Neural progenitor cell (in vitro differentiated cells): ENCODE measurements around the gene MFAP2. TPM values are rescaled to one million over a fixed set of nuclear protein-coding genes. Genes with fewer than 3 reads are reported as not detected.

Experiments
- DNase-seq: peaks from one replicate; pipeline ENCODE4 v3.0.0-alpha.2; 2016; ENCODE audit warnings: low spot score
- H2AFZ ChIP-seq: fragments of 200-600 bp; sonication (generic); replicated peaks from 2 replicates; pipeline ENCODE4 v1.6.1; 2016; ENCODE audit warnings: antibody characterized with exemption
- H3F3A ChIP-seq: fragments of 200-600 bp; sonication (generic); 2 replicates; pipeline ENCODE4 v1.6.1; 2016; ENCODE audit warnings: antibody characterized with exemption, low read depth
- H3K27ac ChIP-seq: fragments of 200-600 bp; sonication (generic); 2 replicates; pipeline ENCODE4 v1.5.1; 2016; ENCODE audit warnings: mild to moderate bottlenecking
- H3K27me3 ChIP-seq: fragments of 200-600 bp; sonication (generic); 2 replicates; pipeline ENCODE4 v1.6.1; 2016; ENCODE audit warnings: mild to moderate bottlenecking, moderate library complexity
- H3K36me3 ChIP-seq: fragments of 200-600 bp; sonication (generic); 2 replicates; pipeline ENCODE4 v1.5.1; 2016
- H3K4me1 ChIP-seq: fragments of 200-600 bp; sonication (generic); 2 replicates; pipeline ENCODE4 v1.6.1; 2016; ENCODE audit warnings: mixed run types
- H3K4me2 ChIP-seq: fragments of 200-600 bp; sonication (generic); 2 replicates; pipeline ENCODE4 v1.6.1; 2016
- H3K4me3 ChIP-seq: fragments of 200-600 bp; sonication (generic); 2 replicates; pipeline ENCODE4 v1.5.1; 2016
- H3K79me2 ChIP-seq: fragments of 200-600 bp; sonication (generic); 2 replicates; pipeline ENCODE4 v1.6.1; 2016; ENCODE audit warnings: low read depth
- H3K9ac ChIP-seq: fragments of 200-600 bp; sonication (generic); 2 replicates; pipeline ENCODE4 v1.6.1; 2016
- H3K9me3 ChIP-seq: fragments of 200-600 bp; sonication (generic); 2 replicates; pipeline ENCODE4 v1.5.1; 2016; ENCODE audit warnings: low read depth
- H4K20me1 ChIP-seq: fragments of 200-600 bp; sonication (generic); 2 replicates; pipeline ENCODE4 v1.6.1; 2016; ENCODE audit warnings: low read depth
- H3K27ac Mint-ChIP-seq: 3 replicates; pipeline ENCODE4 v1.8.0; 2021; ENCODE audit warnings: mixed read lengths
- H3K27me3 Mint-ChIP-seq: 2 replicates; pipeline ENCODE4 v1.8.0; 2022; ENCODE audit warnings: low read depth, mild to moderate bottlenecking, inconsistent platforms, moderate library complexity, mixed read lengths; ENCODE audit not compliant: insufficient read depth
- H3K36me3 Mint-ChIP-seq: 3 replicates; pipeline ENCODE4 v1.8.0; 2021; ENCODE audit warnings: mixed read lengths
- H3K4me1 Mint-ChIP-seq: 3 replicates; pipeline ENCODE4 v1.8.0; 2021; ENCODE audit warnings: mixed read lengths
- H3K4me3 Mint-ChIP-seq: 3 replicates; pipeline ENCODE4 v1.8.0; 2021; ENCODE audit warnings: mild to moderate bottlenecking, moderate library complexity, mixed read lengths
- H3K9me3 Mint-ChIP-seq: 3 replicates; pipeline ENCODE4 v1.8.0; 2020; ENCODE audit warnings: mixed read lengths
- EZH2 ChIP-seq: fragments of 200-600 bp; sonication (generic); IDR thresholded peaks from 2 replicates; pipeline ENCODE4 v1.6.1; 2017; ENCODE audit warnings: antibody characterized with exemption, mild to moderate bottlenecking, moderate library complexity
- EZH2phosphoT487 ChIP-seq: fragments of 200-600 bp; sonication (generic); IDR thresholded peaks from 2 replicates; pipeline ENCODE4 v1.6.1; 2017; ENCODE audit warnings: antibody characterized with exemption
- total RNA-seq: library from RNA; depleted of rRNA; stranded (reverse); fragments of >200 nt; gene quantifications from 2 replicates; pipeline ENCODE4 v1.2.3, GENCODE V29; 2015; ENCODE audit warnings: low replicate concordance
- TF ChIP-seq, protein P1 (sequence below): fragments of 200-600 bp; sonication (generic); IDR thresholded peaks from 2 replicates; pipeline ENCODE4 v1.5.1; 2017; ENCODE audit warnings: antibody characterized with exemption, mild to moderate bottlenecking

Gene MFAP2
- total RNA-seq, 1 donor from 2014 or later, result 68.8 TPM

DNA sequence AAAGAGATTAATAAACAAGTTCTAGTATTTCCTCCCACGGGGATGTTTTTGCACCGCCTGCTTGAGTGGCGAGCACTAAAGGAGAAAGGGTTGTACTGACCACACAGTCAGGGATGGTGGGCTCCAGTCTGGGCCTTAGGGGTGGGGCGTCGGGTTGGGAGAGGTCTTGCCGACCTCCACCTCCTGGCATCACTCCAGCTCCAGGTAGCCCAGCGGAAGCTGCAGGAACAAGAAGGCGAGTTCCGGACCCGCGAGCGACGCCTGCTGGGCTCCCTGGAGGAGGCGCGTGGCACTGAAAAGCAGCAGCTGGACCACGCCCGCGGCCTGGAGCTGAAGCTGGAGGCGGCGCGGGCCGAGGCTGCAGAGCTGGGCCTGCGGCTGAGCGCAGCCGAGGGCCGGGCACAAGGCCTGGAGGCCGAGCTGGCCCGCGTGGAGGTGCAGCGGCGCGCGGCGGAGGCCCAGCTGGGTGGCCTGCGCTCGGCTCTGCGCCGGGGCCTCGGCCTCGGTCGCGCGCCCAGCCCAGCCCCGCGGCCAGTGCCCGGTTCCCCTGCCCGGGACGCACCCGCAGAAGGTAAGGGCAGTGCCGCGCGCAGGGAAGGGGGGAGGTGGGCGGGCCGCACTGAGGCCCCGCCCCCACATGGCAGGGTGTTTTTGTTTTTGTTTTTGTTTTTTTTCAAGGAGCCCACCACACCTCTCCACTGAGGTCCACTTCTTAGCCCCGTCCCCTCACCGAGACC, 19.7 kb downstream of the MFAP2 start:
- H3K4me2 ChIP-seq, result peak overlapping the region; percentile 56
- no peaks in the 10 kb centered on the region for H3K9me3 Mint-ChIP-seq
- H4K20me1 ChIP-seq, result no peaks in the 10 kb centered on the region
- no peaks in the 10 kb centered on the region for H3K79me2 ChIP-seq
- peaks cover 17% of the 10 kb centered on the region for H3K4me1 Mint-ChIP-seq
- peak overlapping the region; percentile 38 for H3K4me3 ChIP-seq
- peaks cover 5% of the 10 kb centered on the region for H3K27me3 Mint-ChIP-seq
- no peaks in the 10 kb centered on the region for H3K36me3 ChIP-seq
- peaks cover 11% of the 10 kb centered on the region for H3K36me3 Mint-ChIP-seq
- H3K27ac Mint-ChIP-seq, result no peak overlapping the region
- no peaks in the 10 kb centered on the region for H3K27me3 ChIP-seq
- H3K4me1 ChIP-seq, result no peaks in the 10 kb centered on the region
- H3K27ac ChIP-seq, result no peak overlapping the region
- H3K4me3 Mint-ChIP-seq, result peak overlapping the region; percentile 75
- H3F3A ChIP-seq, result peaks cover 39% of the 10 kb centered on the region
- H2AFZ ChIP-seq, result no peak overlapping the region
- no peak for TF ChIP-seq EZH2phosphoT487
- no peak for TF ChIP-seq EZH2
- TF ChIP-seq, protein P1, sequence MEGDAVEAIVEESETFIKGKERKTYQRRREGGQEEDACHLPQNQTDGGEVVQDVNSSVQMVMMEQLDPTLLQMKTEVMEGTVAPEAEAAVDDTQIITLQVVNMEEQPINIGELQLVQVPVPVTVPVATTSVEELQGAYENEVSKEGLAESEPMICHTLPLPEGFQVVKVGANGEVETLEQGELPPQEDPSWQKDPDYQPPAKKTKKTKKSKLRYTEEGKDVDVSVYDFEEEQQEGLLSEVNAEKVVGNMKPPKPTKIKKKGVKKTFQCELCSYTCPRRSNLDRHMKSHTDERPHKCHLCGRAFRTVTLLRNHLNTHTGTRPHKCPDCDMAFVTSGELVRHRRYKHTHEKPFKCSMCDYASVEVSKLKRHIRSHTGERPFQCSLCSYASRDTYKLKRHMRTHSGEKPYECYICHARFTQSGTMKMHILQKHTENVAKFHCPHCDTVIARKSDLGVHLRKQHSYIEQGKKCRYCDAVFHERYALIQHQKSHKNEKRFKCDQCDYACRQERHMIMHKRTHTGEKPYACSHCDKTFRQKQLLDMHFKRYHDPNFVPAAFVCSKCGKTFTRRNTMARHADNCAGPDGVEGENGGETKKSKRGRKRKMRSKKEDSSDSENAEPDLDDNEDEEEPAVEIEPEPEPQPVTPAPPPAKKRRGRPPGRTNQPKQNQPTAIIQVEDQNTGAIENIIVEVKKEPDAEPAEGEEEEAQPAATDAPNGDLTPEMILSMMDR, result peak; percentile 76
- DNase-seq, result peak; percentile 96
- H3K9me3 ChIP-seq, result no peaks in the 10 kb centered on the region
- no peak overlapping the region for H3K9ac ChIP-seq

DNA sequence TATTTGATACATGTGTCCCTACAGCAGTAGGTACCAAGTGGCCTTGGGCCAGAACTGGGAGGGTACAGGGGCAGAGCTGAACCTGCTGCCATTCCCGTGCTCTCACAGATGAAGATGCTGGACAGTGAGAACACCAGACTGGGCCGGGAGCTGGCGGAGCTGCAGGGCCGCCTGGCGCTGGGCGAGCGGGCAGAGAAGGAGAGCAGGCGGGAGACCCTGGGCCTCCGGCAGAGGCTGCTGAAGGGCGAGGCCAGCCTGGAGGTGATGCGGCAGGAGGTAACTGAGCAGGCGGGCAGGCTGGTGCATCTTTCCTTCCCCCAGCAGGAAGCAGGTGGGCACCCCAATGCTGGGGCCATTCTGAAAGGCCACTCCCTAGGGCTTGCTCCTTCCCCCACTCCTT, 21.9 kb downstream of the MFAP2 start:
- no peaks in the 10 kb centered on the region for H3K79me2 ChIP-seq
- no peaks in the 10 kb centered on the region for H3K27me3 ChIP-seq
- H3K4me3 Mint-ChIP-seq, result no peak overlapping the region
- TF ChIP-seq EZH2 (no peak), EZH2phosphoT487 (no peak)
- TF ChIP-seq, protein P1, result no peak
- no peaks in the 10 kb centered on the region for H3K4me1 ChIP-seq
- no peak overlapping the region for H3K4me3 ChIP-seq
- no peaks in the 10 kb centered on the region for H3K9me3 Mint-ChIP-seq
- H3K27me3 Mint-ChIP-seq, result peaks cover 5% of the 10 kb centered on the region
- H2AFZ ChIP-seq, result no peak overlapping the region
- H3K4me1 Mint-ChIP-seq, result peaks cover 22% of the 10 kb centered on the region
- peaks cover 39% of the 10 kb centered on the region for H3F3A ChIP-seq
- H3K36me3 Mint-ChIP-seq, result peaks cover 5% of the 10 kb centered on the region
- no peak overlapping the region for H3K4me2 ChIP-seq
- H3K27ac ChIP-seq, result no peak overlapping the region
- no peaks in the 10 kb centered on the region for H4K20me1 ChIP-seq
- no peak overlapping the region for H3K27ac Mint-ChIP-seq
- DNase-seq, result no peak
- no peaks in the 10 kb centered on the region for H3K9me3 ChIP-seq
- H3K36me3 ChIP-seq, result no peaks in the 10 kb centered on the region
- no peak overlapping the region for H3K9ac ChIP-seq

DNA sequence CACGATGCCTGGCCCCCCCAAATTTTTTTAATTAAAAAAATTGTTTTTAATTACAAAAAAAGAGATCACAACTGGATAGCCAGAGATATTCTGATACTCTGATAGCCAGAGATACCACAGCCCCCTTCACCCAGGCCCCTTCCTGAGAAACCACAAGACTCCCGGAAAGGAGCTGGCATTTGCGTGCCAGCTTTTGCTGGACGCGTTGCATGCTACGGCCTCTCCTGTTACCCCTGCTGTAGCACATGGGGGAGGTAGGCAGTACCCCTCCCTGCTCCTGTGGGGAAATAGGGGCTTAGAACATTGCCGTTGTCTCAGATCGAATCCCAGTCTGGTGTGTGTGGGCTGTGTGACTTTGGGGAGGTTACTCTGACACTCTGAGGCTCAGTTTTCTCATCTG, 22.7 kb downstream of the MFAP2 start:
- DNase-seq, result no peak
- H3K27ac Mint-ChIP-seq, result no peak overlapping the region
- no peak overlapping the region for H3K27ac ChIP-seq
- H3K4me1 ChIP-seq, result no peaks in the 10 kb centered on the region
- H3K9me3 Mint-ChIP-seq, result no peaks in the 10 kb centered on the region
- H3K4me2 ChIP-seq, result no peak overlapping the region
- no peaks in the 10 kb centered on the region for H4K20me1 ChIP-seq
- no peak overlapping the region for H3K4me3 Mint-ChIP-seq
- H3K36me3 Mint-ChIP-seq, result peaks cover 5% of the 10 kb centered on the region
- TF ChIP-seq EZH2, result no peak
- TF ChIP-seq, protein P1, result no peak
- no peak for TF ChIP-seq EZH2phosphoT487
- peaks cover 5% of the 10 kb centered on the region for H3K27me3 Mint-ChIP-seq
- H3K27me3 ChIP-seq, result no peaks in the 10 kb centered on the region
- H3K9ac ChIP-seq, result no peak overlapping the region
- no peaks in the 10 kb centered on the region for H3K36me3 ChIP-seq
- H3K79me2 ChIP-seq, result no peaks in the 10 kb centered on the region
- peaks cover 31% of the 10 kb centered on the region for H3F3A ChIP-seq
- H2AFZ ChIP-seq, result no peak overlapping the region
- no peaks in the 10 kb centered on the region for H3K9me3 ChIP-seq
- no peak overlapping the region for H3K4me3 ChIP-seq
- H3K4me1 Mint-ChIP-seq, result peaks cover 25% of the 10 kb centered on the region
